SIG-M5 treated with dmso at 0.1 percent for 504 hours (cell line): ENCODE measurements around the gene TSPAN5.
"Not testable (repeated sequence)": the region's sequence is repeated elsewhere in the genome, so short reads cannot be mapped to it uniquely, and the experiment has no call there.

ENCODE experiments used
- DNase-seq: peaks from one replicate; lab custom pipeline; 2025; ENCODE audit not compliant: unreplicated experiment; lab: John Stamatoyannopoulos, UW

Gene TSPAN5

DNA sequence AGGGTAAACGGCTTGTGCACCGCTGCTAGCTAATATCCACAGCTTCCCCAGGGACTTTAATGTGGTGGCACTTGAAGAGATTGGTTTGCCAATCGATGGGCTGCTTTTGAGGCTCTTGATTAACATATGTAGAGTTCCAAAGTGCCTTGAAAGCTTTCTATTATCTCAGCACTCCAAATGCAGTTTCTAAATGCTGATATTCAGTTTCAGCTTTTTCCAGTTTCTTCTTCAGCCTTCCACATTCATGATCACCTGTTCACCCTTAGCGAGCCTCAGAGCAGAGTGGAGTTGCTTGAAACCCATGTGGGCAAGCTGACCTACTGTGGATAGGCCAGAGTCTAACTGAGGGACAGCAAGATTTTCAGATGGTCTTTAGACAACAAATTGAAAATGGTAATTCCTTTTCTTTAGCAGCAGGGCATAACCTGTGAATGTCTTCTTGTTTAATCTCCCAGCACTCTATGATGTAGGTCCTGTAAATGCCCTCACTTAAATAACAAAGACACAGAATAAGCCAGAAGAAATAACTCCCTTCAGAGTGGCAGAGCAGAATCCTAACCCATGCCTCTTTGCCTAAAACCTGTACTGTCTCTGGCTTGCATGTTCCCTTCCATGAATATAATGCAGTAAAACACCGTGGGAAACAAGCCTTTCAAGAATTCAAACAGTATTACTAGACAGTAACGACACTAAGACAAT, 99.8 kb downstream of the TSPAN5 start:
- DNase-seq: no peak

DNA sequence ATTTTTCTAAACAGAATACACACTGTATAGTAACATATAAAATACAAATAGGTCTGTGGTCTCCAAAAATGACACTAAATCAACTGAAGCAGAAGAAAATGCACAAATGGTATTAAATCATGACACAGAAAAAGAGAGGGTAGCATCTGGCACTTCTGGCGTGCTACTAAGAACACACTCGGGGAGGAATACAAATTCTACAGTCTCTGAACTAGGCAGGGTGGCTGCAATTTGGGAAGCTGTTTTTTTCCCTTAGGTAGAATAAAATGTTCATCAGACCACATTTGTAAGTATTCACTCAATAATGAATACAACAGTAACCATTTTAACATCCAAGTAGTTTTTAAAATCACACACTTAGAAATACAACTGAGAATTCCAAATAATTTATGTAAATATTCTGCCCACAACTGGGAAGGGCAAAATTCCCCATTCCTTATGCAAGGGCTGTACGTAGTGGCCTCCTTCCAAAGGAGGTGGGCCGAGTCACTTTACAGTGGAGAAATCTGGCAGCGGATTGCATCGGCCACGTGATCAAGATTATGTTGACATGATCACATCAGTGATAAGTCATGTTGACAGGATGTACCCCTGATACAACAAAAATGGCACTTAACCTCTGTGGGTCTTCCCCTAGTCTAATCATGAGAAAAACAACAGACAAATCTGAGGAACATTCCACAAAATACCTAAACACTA, 101.1 kb downstream of the TSPAN5 start:
- DNase-seq: no peak

DNA sequence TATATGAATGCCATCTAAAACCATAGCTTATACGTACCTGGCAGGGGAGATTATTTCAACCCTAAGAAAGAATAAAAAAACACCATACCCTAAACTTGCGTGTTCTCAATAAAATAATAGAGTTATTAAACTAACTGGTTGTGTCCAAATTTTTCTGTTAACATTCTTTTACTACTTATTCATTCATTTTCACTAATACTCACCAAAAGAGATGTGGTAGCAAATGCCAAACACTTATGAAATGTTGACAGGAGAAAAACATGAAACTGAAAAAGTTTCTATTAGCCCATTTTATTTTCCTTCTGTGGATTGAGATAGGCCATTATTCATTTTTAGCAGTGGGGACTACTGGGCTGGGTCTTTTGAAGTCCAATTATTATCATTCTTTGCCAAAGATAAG, 102.0 kb downstream of the TSPAN5 start:
- DNase-seq: no peak

DNA sequence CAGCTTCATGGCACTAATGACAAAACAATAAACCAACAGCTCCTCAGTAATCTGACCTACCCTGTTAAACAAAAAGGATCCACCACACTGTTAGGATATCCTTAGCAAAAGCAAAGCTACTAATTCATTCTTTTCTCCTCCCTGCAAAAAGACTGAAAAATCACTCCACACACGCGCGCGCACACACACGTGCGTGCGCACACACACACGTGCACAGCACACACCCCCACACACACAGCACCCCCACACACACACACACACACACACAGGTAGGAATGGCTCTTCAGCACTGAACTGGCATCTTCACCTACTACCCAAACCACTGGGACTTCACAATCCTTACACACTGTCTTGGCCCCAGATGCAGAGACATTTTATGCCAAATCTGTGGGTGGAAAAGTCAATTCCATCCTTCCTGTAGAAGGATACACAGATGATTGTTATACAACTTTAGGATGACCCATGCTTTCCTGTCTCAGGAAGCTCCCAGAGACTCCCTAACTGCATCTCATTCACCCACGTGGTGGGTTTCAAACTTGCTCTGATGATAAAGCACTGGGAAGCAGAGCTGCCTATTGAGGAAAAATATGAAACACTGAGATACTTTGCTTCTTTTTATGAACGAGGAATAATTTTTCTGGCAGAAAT, 102.5 kb downstream of the TSPAN5 start:
- DNase-seq: no peak

DNA sequence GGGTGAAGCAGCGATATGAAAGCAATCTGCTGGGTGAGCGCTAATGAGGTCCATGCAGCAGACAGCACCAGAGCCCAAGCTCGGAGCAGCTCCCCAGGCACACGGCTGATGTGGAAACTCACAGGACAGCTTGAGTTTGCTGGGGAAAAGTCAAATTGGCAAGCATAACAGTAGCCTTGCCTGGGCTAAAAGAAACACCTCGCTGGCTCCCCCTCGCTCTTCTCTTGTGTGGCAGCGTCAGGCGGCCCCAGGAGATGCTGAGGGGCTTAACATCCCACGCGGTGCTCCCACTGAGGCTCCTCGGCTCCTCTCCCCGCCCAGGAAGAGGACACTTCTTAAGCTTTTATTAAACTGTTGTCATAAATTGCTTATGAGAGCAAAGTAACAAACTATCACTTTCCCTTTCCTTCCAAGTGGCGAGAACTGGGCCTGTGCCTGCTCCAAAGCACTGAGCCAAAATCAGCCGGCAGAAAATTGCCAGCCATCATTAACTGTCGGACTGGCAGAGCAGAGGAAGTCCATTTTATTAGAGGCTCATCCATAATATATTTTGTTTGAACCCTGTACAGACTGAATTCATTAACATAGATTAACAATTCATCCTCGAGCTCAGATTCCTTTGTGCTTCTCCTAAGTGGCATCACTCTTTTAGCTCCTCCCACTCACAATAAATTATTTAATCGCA, 111.4 kb downstream of the TSPAN5 start:
- DNase-seq: no peak

DNA sequence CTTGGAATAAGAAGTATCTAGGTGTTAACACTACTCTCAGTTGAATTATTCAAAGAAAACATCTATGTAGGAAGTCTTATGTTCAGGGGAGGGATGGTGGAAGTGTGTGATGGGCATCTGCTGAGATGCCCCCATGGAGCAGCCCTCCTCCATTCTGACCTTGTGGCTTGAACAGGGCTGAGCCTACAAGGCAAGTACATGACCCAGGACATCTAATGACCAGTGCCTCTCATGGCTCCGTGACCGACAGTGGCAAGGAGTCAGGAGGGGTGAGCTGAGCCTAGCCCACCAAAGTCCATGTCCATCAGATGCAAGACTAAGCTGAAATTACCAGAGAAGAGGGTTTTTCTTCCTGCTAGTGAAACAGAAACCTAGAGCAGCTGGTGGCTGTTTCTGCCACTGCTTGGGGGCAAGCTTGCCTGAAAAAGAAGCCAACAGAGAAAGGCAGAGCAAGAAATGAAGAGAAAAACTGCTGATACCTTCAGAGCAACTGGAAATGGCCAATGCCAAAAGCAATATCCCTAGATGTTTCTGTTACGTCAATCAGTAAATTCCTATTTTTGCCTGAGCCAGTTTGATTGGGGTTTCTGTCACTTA, 113.5 kb downstream of the TSPAN5 start:
- DNase-seq: no peak

DNA sequence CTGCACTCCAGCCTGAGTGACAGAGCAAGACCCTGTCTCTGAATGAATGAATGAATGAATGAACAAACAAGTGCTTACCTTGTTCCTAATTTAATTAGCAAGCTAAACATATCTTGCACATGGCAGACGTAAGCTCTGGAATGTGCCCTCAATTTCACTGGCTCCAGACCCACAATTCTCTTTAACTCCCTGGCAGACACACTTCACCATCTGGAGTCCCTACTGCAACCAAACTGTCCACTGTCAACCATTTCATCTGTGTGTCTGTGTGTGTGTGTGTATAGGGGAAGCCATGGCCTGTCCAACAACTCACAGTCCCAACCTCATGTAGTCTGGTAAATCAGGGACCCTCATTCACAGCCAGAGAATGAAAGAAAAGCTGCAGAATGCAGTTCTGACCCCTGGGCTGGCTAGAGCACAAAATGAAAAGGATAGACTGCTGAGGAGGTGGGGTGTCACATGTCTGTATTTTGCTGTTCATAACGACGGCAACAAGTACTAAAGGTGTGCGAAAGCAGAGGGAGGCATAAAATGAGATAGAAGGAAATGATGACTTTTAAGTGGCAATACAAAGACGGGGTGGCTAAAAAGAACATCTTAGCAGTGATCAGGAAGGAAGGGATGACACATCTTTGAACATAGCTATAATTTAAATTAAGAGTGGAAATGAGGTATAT, 114.1 kb downstream of the TSPAN5 start:
- no peak for DNase-seq

DNA sequence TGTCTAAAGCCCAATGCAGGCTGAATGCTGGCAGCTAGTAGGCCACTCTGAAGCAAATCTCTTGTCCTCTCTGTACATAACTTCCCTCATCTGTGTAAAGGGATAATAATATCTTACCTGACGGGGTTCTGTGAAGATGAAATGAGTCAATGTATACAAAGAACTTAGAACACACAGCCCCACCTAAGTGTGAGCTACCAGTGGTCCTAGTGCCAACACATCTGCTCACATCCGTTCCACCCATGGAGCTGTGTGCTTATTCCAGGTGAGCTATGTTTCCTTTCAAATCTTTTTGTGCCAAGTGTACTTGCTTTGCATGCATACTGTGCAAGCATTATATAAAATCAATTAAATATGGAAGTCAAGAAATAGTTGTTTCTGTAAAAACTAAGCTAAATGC, 116.4 kb downstream of the TSPAN5 start:
- DNase-seq: no peak

DNA sequence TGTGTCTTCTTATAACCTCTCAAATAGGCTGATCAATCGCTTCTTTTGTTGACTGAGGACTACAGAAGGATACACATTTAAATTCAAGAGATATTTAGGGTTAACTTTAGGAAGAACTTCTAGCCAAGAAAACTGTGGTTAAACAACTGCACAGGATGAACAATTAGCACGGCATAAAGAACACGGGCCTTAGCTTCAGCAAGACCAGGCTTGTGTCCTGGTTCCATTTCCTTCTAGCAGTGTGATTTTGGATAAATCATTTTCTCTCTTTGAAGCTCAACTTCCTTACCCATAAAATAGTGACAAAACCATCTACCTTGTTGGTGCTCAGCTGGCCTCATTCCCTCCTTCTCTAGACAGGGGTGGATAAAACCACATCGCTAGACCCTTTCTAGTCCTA, 117.6 kb downstream of the TSPAN5 start:
- DNase-seq: no peak

DNA sequence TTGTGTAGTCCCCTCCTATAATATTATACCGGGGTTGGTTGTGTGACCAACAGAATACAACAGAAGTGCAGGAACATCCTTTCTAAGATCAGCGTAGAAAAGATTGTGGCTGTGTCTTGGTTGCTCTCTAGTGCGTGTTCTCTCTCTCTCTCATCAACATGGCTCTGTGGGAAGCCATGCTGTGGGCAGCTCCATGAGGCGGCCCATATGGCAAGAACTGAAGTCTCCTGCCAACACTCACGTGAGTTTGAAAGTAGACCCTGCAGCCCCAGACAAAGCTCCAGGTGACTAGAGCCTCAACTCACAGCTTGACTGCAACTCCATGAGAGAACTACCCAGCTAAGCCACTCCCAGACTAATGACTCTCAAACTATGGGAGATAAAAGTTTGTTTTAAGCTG, 118.7 kb downstream of the TSPAN5 start:
- DNase-seq: no peak

DNA sequence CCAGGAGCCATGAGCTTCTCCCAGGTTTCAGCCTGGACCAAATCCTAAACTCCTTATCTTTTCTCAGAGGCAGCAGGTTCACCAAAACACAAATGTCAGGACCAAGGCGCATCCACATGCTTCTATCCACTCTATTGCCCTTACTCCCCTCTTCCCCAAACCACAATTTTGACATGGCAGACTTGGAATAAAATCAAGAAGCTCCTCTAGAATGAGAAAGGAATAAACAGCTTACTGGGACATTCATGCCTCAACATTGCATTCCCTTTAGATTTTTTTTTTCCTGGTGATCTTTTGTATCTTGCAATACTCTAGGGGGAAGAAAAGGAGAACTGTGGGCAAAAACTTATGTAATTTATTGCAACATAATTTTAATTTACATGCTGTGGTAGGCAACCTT, 119.1 kb downstream of the TSPAN5 start:
- DNase-seq: no peak

DNA sequence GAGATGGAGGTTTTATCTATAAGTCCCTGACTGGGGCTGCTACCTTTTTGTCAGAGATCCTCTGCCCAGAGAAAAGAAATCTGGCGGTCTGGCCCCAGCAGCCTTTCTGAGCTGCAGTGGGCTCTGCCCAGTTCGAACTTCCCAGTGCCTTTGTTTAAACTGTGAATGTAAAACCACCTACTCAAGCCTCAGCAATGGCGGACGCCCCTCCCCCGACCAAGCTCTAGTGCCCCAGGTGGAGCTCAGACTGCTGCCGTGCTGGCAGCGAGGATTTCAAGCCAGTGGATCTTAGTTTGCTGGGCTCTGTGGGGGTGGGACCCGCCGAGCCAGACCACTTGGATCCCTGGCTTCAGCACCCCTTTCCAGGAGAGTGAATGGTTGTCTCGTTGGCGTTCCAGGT, 121.8 kb downstream of the TSPAN5 start:
- no peak for DNase-seq

DNA sequence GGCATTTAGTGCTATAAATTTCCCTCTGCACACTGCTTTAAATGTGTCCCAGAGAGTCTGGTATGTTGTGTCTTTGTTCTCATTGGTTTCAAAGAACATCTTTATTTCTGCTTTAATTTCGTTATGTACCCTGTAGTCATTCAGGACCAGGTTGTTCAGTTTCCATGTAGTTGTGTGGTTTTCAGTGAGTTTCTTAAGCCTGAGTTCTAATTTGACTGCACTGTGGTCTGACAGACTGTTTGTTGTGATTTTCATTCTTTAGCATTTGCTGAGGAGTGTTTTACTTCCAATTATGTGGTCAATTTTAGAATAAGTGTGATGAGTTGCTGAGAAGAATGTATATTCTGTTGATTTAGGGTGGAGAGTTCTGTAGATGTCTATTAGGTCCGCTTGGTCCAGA, 124.3 kb downstream of the TSPAN5 start:
- DNase-seq: not testable (repeated sequence)

DNA sequence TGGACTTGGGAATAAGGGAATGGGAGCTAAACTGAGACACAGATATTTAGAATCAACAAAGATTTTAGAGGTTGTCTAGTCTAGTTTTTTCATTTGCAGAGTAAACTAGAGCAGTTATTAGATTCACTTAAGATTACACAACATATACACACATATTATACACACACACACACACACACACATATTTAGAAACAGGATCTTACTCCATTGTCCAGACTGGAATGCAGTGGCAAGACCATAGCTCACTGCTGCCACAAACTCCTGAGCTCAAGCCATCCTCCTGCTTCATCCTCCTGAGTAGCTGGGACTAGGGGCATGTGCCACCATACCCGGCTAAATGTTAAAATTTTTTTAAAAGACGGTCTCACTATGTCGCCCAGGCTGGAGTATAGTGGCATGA, 127.8 kb downstream of the TSPAN5 start:
- no peak for DNase-seq

DNA sequence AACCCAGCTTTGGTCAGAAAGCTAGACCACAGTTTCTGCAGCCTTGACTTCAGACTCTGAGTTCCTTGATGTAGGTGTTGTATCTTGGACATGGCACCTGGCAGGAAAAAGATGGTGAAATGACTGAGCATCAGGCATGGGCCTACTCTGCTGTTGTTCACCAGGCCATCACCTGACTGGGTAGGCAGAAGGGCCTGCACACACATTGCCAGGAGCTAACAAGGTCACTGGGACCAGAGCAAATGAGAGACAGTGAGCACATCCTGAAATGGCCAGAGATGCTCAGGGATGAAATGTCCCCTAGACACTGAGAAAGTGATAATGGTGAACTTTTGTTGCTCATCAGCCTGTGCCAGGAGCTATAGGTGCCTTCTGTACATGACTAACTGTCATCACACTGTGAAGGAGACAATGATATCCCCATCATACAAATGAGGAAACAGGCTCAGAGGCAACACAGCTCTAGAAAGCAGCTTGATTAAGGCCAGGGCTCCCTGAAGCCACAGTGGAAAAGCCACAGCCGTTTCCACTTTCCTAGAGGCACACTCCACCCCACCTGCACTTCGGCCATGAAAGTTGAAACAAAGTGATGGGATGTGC, 128.3 kb downstream of the TSPAN5 start:
- DNase-seq: no peak

DNA sequence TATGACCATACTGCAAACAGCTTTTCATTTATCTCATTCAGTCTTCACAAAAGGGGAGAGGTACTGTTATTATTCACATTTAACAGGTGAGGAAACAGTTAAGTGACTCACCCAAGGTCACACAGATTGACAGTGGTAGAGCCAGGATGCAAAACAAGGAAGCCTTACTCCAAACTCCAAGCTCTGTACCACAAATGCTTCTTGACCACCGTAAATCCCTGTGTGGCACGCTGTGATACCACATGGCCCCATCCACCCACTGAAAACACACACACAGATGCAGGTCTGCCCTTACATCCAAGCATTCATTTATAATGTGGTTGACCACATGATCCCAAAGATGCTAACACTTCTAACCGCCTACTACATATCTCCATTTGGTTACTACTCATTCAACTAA, 129.5 kb downstream of the TSPAN5 start:
- DNase-seq: no peak

DNA sequence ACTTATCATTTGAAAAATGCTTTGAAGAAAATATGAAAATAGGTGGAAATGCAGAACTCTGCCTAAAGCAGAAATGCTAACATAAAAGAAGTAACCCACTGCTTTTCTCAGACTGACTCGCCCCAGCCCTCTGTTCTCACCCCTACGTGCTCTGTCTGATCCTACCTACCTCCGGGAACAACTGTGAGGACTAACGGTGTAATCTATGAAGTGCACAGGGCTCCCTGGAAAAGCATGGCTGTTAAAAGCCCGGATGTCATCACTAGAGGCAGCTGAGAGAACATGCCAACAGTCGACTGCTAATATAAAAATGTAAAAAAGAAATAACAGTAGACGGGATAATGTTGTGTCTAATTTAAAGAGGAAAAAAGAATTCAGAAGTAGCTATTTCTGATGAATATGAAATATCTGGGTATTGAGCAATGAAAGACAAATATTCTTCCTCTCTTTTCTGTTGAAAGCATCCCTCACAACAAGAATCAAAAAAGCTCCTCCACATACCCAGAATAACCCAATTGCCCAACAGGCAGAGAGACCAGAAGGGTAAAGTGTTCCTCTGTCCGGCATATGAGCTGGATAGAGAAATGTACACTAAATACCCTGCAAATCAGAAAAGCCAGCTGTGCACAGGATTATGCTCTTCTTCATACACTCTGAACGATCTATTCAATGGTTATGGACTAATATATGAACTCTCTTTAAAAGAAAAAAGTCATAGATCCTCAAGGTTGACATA, 130.7 kb downstream of the TSPAN5 start:
- DNase-seq: no peak

DNA sequence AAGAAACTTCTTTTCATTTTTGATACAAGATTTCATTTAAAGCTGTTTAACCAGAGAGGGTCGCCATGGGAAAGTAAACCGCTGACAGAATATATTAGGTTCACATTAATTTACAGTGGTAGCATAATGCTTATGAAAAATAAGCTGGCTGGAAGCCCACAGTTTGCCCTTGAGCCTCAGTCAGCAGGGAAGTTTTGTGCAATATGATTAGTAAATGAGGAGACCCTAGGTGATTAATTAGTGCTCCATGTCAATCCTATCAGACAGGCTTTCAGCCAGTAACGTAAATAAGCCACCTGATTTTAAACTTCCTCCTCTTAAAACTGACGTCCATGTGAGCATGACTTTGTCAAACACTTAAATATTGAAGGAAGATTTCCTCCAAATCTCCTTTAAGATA, 134.2 kb downstream of the TSPAN5 start:
- no peak for DNase-seq

DNA sequence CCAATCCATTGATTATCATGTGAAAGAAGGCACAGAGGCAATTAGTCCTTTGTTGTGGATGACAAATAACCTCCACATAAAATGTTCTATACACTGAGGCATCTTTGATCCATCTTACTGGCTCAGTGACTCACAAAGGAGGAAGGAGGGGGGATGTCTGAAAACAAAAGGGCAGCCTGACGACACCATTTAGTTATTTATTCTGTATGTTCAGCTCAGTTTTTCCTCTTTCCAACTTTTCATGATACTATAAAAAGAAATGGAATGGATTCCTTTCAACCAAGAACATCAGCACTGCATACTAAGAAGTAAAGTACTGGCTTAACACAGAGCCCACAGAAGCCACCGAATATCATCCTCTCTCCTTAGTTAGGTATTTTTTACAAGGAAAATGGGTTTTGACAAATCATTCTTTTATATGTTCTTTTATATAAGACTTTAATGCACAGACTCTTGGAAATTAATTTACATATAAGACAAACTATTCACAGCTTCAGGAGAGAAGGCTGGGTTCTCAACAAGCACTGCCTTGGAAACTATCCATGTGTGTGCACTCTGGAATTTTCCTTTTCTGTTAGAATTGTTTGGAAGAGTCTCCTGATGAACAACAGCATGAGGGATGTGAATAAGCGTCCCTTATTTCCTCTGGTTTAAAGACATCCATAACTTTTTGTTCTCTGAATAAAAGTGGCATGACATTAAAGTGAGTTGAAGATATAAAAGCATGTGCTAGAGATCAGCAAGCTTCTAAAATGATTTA, 135.6 kb downstream of the TSPAN5 start:
- DNase-seq: no peak
